Measurements from ENCODE around the gene SEC16A.
"Not testable (repeated sequence)": the region's sequence is repeated elsewhere in the genome, so short reads cannot be mapped to it uniquely, and the experiment has no call there.

SEC16A gene

DNA sequence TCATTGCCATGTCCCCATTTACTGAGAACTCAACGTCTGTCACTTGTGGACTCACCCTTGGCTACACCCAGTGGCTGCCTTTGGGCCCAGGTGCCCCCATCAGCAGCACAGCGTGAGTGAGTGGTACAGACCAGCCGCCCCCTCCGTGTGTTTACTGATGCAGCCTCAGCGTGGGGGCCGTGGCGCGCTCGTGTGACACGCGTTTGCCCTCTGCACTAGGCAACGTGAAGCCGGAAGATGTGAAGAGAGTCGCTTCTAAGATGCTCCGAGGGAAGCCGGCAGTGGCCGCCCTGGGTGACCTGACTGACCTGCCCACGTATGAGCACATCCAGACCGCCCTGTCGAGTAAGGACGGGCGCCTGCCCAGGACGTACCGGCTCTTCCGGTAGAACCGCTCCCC is 60.0 kb downstream of the SEC16A start:
- ATAC-seq (no peak), DNase-seq (no peak)

- ATAC-seq (no peak), DNase-seq (no peak)
These were observed 61.0 kb downstream of the SEC16A start for GRCh38 chr9:136421791-136422190.

DNA sequence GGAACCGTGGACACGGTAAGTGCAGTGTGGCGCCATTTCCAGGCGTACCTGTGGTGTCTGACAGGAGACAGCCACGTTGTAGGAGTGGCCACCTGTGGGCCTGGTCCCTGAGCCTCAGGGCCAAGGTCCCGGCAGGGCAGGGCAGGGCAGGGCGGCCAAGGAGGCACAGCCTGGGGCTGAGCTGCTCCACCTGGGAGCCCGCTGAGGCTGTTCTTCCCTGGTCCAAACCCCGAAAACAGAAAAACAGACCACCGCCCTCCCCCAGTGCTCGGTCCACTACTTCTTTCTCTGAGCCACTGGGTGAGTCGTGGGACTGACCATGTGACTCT is 63.8 kb downstream of the SEC16A start:
- no peak for DNase-seq
- ATAC-seq = no peak

- DNase-seq (no peak), ATAC-seq (no peak)
These were observed 64.4 kb downstream of the SEC16A start for GRCh38 chr9:136418182-136419091.

- DNase-seq (no peak), ATAC-seq (no peak)
These were observed 65.9 kb downstream of the SEC16A start for GRCh38 chr9:136416914-136417313.

DNA sequence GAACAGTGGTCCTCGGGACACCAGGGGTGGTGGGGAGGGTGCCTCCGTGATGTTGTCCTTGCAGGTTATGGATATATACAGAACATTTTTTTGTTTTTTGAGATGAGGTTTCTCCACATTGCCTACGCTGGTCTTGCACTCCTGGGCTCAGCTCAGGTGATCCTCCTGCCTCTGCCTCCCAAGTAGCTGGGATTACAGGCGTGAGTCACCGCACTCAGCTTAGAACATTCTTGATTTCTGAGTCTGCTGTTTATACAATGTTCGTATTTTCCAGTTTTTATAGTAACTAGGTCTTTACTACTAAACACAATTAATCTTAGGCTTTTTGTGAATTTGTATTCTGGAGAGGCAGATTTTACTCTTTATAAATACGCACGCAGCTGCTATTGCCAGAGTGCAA is 66.4 kb downstream of the SEC16A start:
- DNase-seq (no peak), ATAC-seq (no peak)

- no peak for DNase-seq
These were observed 69.9 kb downstream of the SEC16A start for GRCh38 chr9:136412962-136413361.

DNA sequence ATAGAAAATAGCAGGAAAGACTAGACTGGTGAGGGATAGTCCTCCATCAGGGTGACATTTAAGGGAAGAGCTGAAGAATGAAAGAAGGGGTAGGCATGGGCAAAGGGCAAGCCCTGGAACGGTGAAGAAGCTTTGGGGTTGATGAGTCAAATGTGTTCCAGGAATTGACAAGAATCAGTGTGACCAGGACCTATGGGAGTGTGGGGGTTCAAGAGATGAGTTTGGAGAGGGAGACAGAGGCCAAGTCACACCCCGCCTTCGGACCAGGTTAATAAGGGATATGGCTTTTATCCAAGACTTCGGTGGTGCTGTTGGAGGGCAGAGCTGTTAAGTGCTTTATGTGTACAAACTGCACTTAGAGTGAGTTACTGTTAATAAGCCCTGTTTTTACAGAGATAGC is 71.5 kb downstream of the SEC16A start:
- peak; percentile 19 for ATAC-seq
- DNase-seq = no peak

More at GRCh38 chr9:136412962-136413361, 69.9 kb downstream of the SEC16A start:
- no peak for ATAC-seq

DNA sequence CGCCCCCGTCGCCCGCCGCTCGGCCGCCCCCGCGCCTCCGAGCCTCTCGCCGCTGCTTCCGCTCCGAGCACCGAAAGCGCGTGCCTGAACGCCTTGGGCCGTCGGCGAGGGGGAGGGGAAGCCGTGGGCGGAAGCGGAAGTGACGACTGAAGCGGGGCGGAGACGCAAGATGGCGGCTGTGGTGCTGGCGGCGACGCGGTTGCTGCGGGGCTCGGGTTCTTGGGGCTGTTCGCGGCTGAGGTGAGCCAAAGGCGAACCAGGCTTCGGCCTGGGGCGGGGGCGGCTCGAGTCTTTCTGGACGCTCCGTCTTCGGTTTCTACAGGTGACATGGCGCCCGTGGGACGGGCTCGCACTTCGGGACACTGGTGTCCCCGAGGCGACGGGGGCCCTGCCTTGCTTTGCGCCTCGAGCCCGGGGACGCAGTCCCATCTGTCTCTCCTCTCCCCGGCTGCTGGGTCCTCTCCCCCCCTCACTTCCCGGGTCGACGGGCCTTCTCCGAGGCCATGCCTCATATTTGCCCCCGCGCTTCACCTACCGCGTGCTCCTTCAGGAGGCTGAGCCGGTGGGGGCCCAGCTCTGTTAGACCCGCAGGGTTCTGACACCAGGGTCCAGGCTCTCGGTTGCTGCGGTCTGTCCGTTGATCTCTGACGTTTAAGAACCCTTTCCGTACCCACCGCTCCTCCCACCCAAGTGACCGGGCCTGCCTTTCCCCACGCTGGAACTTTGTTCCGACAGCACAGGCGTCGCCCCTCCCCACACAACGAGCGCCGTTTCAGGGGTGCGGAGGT is 72.1 kb downstream of the SEC16A start, which contains the start of the genes ENTR1 and PMPCA:
Gene ENTR1 (minus strand): TSS at position 115 of the 788 bp plus-strand sequence. CDS start 217 bp downstream, outside the sequence.
Gene PMPCA (plus strand): TSS at position 159 of the 788 bp plus-strand sequence. CDS start 11 bp downstream, at position 170.
- peak; percentile 98 for DNase-seq
- peak; percentile 59 for ATAC-seq

DNA sequence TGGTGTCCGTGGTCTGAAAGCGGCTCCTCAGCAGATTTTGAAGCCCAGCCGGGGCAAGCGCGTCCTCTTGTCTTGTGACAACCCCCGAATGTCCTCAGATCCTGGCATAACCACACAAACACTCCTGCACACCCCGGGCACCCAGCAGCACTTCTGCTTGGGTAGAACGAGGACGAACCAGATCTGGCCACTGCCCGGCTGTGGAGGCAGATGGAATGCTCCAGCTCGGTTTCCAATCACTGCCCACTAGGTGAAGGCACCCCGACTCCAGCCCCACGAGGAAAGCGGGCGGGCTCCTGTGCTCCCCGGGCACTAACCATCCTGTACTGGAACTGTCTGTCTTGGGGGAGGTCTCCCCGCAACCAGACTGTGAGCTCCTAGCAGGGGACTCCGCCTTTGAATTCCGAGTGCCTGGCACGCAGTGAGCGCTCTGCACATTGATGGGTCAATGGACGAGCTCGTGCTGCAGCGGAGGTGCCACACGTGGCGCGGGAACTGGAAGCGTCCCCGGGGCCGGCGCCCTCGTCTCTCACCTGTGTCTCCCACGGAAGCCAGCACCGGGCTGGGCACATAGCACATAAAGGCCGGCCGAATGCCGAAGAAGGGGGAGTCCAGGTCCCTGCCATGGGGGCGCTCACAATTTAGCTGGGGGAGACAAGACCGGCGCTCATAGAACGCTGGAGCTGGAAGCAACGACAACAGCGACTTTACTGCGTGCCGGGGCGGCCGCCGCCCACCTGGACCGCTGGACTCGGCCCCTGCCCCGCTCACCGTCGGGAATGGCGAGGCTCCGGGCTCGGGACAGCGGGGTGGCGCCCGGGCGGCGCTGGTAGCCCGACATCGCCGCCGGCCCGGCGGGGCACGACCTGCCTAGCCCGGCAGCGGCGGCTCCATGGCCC is 73.0 kb downstream of the SEC16A start:
- DNase-seq (peak; percentile 49), ATAC-seq (peak; percentile 24)

- no peak for ATAC-seq
- no peak for DNase-seq
These were observed 74.9 kb downstream of the SEC16A start for GRCh38 chr9:136407911-136408310.

DNA sequence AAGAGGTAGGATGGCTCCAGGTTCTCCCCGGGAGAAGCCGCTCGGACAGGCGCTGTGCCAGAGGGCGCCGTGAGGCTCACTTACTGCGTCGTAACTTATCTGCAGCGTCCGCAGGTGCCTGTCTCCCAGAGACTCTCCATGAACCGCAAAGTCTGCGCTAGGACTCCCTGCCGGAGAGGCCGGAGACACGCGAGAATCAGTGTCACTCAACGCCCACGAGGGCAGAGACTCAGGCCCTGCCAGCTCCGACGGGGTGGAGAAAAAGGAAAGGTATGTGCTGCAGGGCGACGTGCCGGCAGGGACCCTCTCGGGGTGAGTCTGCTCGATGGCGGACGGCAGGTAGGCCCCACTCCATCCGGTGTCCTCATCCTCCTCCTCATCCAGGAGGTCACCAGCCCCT is 75.8 kb downstream of the SEC16A start:
- not testable (repeated sequence) for ATAC-seq, DNase-seq

DNA sequence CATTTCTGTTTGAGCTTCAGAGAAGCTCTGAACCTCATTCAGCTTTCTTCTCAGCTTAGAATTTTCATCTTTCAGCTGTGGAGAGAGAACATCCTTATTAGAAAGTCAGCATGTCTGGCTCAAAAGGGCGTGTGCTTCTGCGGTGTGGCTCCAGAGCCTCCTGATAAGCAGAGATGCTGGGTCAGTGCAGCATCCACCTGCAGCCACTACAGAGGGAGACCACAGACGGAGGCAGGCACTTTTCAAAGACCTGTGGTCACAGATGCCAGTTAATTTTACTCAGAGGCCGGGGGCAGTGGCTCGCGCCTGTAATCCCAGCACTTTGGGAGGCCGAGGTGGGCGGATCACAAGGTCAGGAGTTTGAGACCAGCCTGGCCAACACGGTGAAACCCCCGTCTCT is 76.9 kb downstream of the SEC16A start:
- ATAC-seq, DNase-seq: not testable (repeated sequence)

GRCh38 chr9:136405481-136405880 is 77.4 kb downstream of the SEC16A start:
- DNase-seq (no peak), ATAC-seq (no peak)

GRCh38 chr9:136404801-136405136 is 78.1 kb downstream of the SEC16A start:
- ATAC-seq (no peak), DNase-seq (peak; percentile 25)

- peak; percentile 68 for DNase-seq
These were observed 78.7 kb downstream of the SEC16A start for GRCh38 chr9:136403915-136404800.

GRCh38 chr9:136403538-136403914 is 79.3 kb downstream of the SEC16A start:
- DNase-seq (peak; percentile 80), ATAC-seq (peak; percentile 87)

More at GRCh38 chr9:136403915-136404800, 78.7 kb downstream of the SEC16A start:
- ATAC-seq = peak; percentile 33

GRCh38 chr9:136402067-136402466 is 80.8 kb downstream of the SEC16A start:
- ATAC-seq (no peak), DNase-seq (no peak)

DNA sequence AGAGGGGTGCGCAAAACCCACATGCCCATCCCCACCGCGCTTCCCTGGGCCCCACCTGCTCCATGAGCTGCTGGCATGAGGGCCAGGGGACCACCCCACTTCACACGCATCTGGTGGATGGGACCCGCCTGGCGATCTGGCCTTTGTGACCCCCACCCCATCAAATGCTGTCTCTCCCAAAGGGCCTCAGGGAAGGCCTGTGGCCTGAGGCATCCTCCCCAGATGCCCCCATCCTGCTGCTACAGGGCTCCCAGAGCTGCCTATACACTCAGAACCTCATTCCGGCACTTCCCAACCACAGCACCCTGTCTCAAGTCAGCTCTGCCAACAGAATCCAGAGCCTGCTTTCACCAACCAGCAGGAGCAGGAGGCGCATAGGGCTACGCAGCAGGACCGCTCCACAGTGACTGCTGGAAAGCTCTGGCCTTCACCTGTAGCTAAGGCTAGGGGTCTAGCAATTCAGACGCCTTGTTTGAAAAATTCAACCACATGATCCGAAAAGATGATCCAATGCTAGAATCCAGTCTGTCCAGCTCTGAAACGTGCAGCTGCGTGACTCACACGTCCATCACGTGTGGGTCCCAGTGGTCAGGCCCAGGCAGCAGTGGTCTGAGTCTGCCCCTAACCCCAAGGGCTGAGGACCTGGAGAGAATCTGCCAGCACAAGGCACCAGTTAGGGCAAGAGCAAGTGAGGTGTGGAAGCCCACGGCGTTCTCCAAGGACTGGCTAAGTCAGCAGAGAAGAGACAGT is 81.5 kb downstream of the SEC16A start:
- ATAC-seq (no peak), DNase-seq (no peak)

Measured in stimulated activated naive CD8-positive, alpha-beta T cell treated with anti-CD3 and anti-CD28 coated beads, Interleukin-15, Interleukin-2, amounts not matched to agents 100 U/mL and 50 U/mL, for 24 hours (primary cell).